Measurements from ENCODE around the gene ZNF197.

Gene ZNF197

GRCh38 chr3:44674211-44674610 lies 49.4 kb downstream of the ZNF197 start:
- TF ChIP-seq FOXP2 (optimal IDR thresholded peaks at IDR 0.05; ENCODE audit: borderline replicate concordance, extremely low read depth, extremely low read length, insufficient read depth) (no peak), SIN3A (IDR thresholded peaks at IDR 0.05; ENCODE audit: borderline replicate concordance, insufficient read depth, low read length) (no peak), TAF1 (IDR thresholded peaks at IDR 0.05; ENCODE audit: borderline replicate concordance, insufficient read depth, low read length) (no peak), POLR2AphosphoS5 (IDR thresholded peaks at IDR 0.05; ENCODE audit: low read depth, low read length) (no peak)
- TF ChIP-seq, protein P1, sequence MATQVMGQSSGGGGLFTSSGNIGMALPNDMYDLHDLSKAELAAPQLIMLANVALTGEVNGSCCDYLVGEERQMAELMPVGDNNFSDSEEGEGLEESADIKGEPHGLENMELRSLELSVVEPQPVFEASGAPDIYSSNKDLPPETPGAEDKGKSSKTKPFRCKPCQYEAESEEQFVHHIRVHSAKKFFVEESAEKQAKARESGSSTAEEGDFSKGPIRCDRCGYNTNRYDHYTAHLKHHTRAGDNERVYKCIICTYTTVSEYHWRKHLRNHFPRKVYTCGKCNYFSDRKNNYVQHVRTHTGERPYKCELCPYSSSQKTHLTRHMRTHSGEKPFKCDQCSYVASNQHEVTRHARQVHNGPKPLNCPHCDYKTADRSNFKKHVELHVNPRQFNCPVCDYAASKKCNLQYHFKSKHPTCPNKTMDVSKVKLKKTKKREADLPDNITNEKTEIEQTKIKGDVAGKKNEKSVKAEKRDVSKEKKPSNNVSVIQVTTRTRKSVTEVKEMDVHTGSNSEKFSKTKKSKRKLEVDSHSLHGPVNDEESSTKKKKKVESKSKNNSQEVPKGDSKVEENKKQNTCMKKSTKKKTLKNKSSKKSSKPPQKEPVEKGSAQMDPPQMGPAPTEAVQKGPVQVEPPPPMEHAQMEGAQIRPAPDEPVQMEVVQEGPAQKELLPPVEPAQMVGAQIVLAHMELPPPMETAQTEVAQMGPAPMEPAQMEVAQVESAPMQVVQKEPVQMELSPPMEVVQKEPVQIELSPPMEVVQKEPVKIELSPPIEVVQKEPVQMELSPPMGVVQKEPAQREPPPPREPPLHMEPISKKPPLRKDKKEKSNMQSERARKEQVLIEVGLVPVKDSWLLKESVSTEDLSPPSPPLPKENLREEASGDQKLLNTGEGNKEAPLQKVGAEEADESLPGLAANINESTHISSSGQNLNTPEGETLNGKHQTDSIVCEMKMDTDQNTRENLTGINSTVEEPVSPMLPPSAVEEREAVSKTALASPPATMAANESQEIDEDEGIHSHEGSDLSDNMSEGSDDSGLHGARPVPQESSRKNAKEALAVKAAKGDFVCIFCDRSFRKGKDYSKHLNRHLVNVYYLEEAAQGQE (IDR thresholded peaks at IDR 0.05; ENCODE audit: insufficient read depth in 1 of 2, low read depth in 2 of 2, low read length in 2 of 2): no peak

DNA sequence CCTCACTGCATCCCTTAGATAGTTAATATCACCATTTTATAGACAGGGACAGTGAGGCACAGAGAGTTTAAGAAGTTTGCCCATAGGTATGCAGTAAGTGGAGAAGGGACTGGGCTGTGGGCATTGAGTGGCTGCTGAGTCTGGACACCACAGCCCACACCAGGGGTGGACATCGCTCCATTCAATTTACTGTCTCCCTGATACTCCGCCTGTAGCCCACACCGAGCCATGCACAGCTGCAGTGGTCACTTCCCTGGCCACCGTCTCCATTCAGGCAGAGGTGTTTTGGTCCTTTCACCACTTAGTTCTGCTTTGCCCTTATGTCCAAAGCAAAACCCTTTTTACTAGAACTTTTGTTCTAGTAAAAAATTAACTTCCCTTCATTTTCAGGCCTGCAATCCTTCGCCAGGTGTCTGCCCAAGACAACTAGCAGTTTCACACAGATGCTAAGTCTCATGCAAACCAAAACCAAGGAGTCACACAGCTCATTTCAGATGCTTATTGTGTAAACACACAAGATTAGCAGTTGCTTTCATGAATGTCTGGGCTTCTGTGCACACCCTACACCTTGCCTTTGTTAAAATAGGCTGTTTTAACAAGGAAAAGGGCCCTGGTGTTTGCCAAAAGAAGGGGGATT lies 53.8 kb downstream of the ZNF197 start:
- TF ChIP-seq FOXP2 (optimal IDR thresholded peaks at IDR 0.05; ENCODE audit: borderline replicate concordance, extremely low read depth, extremely low read length, insufficient read depth) (no peak), TAF1 (IDR thresholded peaks at IDR 0.05; ENCODE audit: borderline replicate concordance, insufficient read depth, low read length) (no peak), POLR2AphosphoS5 (IDR thresholded peaks at IDR 0.05; ENCODE audit: low read depth, low read length) (no peak), SIN3A (IDR thresholded peaks at IDR 0.05; ENCODE audit: borderline replicate concordance, insufficient read depth, low read length) (no peak)
- TF ChIP-seq, protein P1 (IDR thresholded peaks at IDR 0.05; ENCODE audit: insufficient read depth in 1 of 2, low read depth in 2 of 2, low read length in 2 of 2): no peak

DNA sequence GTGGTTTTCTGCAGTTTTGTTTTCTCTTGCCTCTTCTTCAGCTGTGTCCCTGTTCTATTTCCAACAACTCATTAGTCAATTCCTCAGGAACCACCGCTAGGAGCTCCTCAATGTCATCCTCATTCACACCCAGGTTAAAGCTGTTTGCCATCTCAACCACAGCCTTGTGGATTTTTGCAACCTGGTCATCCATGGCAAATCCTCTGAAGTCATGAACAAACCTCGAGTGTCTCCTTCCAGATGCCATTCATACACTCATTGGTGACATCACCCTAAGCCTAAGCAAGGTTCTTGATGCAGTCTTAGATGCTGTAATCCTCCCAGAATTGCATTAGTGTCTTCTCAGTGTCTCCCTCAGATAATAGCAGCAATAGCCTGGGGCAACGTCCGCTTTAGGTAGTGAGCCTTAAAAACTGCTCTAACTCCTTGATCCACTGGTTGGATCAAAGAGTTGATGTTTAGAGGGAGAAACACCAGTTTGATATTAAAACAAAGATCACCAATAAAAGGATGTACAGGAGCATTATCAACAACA lies 56.2 kb downstream of the ZNF197 start:
- TF ChIP-seq POLR2AphosphoS5 (IDR thresholded peaks at IDR 0.05; ENCODE audit: low read depth, low read length): no peak
- TF ChIP-seq TAF1 (IDR thresholded peaks at IDR 0.05; ENCODE audit: borderline replicate concordance, insufficient read depth, low read length): no peak
- TF ChIP-seq SIN3A (IDR thresholded peaks at IDR 0.05; ENCODE audit: borderline replicate concordance, insufficient read depth, low read length): no peak
- TF ChIP-seq, protein P1 (IDR thresholded peaks at IDR 0.05; ENCODE audit: insufficient read depth in 1 of 2, low read depth in 2 of 2, low read length in 2 of 2): no peak
- TF ChIP-seq FOXP2 (optimal IDR thresholded peaks at IDR 0.05; ENCODE audit: borderline replicate concordance, extremely low read depth, extremely low read length, insufficient read depth): no peak

GRCh38 chr3:44682182-44682896 lies 57.5 kb downstream of the ZNF197 start:
- TF ChIP-seq POLR2AphosphoS5 (IDR thresholded peaks at IDR 0.05; ENCODE audit: low read depth, low read length) (no peak), TAF1 (IDR thresholded peaks at IDR 0.05; ENCODE audit: borderline replicate concordance, insufficient read depth, low read length) (no peak), SIN3A (IDR thresholded peaks at IDR 0.05; ENCODE audit: borderline replicate concordance, insufficient read depth, low read length) (no peak), FOXP2 (optimal IDR thresholded peaks at IDR 0.05; ENCODE audit: borderline replicate concordance, extremely low read depth, extremely low read length, insufficient read depth) (no peak)
- TF ChIP-seq, protein P1 (IDR thresholded peaks at IDR 0.05; ENCODE audit: insufficient read depth in 1 of 2, low read depth in 2 of 2, low read length in 2 of 2): no peak
